AG09309 (cell line): ENCODE data around the gene CCDC88B.

Source experiments
- DNase-seq: peaks from one replicate; pipeline ENCODE4 v3.0.0-alpha.2; 2010; ENCODE audit warnings: low read depth
- H3K4me3 ChIP-seq: 2 replicates; pipeline ENCODE4 v1.5.1; 2011; ENCODE audit warnings: mild to moderate bottlenecking, low read depth, low read length, moderate library complexity; ENCODE audit not compliant: control insufficient read depth
- CTCF ChIP-seq: IDR thresholded peaks from 2 replicates; pipeline ENCODE4 v1.5.1; 2011; ENCODE audit warnings: mild to moderate bottlenecking, low read depth, low read length, inconsistent platforms; ENCODE audit not compliant: insufficient read depth, control insufficient read depth; ENCODE audit errors: missing control alignments

The CCDC88B gene

DNA sequence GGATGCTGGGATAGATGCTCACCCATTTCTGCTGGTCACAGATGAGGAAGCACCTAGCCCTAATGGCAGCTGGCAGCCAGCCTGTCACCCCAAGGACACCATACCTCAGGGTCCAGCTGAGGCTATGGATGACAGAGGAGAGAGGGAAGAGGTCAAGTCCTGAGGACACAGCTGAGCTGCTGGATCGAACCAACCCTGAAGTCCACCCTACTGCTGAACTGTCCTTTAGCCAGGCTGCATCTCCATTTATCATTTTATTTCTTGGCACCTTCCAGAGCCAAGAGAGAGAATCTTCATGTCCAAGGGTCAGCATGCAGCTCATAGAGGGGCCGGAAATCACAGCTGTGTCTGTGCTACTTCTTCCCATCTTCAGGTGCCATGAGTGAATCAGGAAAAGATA, 49.8 kb downstream of the CCDC88B start:
- no peak for TF ChIP-seq CTCF
- H3K4me3 ChIP-seq: no peak overlapping the region
- DNase-seq: no peak

DNA sequence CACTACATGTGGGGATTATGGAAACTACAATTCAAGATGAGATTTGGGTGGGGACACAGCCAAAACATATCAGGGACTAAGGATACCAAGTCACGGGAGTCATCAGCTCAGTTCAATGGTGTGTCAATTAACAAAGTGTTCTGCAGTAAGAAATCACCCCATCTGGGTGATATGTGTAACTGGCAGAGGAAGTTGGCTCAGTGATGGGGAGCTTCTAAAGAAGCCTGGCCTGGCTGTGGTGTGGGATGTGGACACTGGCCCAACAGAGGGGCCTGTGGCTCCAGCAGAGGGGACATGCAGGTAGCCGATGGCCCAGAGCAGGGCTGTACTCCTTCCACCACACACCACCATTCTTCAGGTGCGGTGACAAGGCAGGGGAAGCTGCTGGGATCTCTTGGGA, 50.6 kb downstream of the CCDC88B start:
- no peak overlapping the region for H3K4me3 ChIP-seq
- no peak for DNase-seq
- TF ChIP-seq CTCF: no peak

DNA sequence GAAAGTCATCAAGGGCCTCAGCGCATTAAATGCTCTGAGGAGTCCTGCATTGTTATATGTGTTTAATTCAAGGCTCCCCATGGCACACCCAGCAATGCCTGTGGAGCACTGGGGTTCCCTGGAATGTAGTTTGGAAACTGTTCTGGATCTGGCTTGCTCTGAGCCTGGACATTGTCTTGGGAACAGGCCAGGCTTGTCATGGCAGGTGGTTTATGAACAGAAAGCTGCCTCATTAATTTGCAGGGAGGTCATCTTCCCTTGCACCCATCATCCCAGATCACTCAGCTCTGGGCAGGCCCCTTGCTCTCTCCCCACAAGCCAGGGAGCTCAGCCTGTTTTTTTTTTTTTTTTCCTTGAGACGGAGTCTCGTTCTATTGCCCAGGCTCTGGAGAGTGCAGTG, 51.8 kb downstream of the CCDC88B start:
- DNase-seq: no peak
- H3K4me3 ChIP-seq: no peak overlapping the region
- no peak for TF ChIP-seq CTCF

DNA sequence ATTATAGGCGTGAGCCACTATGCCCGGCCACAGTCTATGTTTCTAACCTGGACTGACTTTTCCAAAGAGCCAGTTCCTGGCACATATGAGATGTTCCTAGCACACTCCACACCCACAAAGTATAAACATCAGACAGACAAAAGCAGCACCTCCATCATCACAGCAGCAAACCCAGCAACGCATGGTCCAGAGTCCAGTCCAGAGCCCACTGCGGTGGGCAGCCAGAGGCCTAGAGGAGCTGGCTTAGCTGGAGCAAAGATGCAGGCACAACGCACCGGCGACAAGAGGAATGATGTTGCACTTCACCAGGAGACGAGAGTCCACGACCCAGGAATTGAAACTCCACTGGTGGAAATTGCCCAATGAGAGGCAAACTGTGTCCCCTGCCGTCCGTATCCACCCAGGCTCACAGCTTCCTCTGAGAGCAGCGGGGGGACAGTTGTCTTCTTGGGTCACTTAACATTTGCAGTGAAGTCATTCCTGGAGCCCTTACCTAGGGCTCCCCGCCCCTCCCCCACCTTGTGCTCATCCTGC, 55.6 kb downstream of the CCDC88B start:
- no peak overlapping the region for H3K4me3 ChIP-seq
- no peak for TF ChIP-seq CTCF
- DNase-seq: no peak

DNA sequence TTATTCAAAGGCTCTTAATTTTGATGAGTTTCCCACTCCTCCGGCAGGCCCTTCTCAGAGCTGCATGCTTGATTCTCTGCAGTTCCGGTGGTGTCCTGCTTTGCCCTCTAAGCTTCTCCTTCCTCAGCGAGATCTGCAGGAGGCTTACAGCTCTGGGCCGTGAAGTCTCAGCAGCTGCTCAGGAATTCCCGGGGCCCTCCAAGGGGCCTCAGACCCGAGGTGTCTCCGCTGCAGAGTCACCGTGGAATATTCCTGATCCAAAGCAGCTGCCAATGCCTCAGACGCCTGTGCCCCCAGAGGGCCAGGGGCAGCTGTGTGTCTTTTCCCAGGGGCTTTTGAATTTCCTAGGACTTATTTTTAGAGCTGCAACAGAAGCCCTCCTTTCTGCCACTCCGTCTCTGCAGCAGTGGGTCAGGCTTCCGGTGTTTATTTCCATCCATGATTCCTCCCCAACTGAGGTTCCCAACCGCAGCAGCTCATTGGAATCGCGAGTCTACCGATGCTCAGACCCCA, 56.1 kb downstream of the CCDC88B start:
- H3K4me3 ChIP-seq: no peak overlapping the region
- no peak for TF ChIP-seq CTCF
- no peak for DNase-seq

DNA sequence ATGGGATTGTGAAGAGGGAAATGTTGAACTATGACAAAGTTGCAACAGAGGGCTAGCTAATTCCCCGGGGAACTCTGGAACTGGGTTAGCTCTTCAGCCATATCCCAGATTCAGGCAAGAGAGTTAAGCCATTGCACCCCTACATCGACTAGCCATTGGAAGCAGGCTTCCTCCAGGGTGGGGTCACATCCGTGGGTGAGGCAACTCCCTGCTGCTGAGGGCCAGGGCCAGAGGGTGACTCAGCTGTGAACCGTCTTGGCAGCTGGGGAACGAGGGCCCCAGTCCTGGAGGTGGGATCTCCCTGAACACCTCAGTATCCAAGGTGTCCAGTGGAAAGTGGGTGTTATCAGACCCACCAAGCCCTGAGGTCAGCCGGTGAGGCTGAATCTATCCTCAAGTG, 60.1 kb downstream of the CCDC88B start:
- no peak for DNase-seq
- no peak for TF ChIP-seq CTCF
- no peak overlapping the region for H3K4me3 ChIP-seq

DNA sequence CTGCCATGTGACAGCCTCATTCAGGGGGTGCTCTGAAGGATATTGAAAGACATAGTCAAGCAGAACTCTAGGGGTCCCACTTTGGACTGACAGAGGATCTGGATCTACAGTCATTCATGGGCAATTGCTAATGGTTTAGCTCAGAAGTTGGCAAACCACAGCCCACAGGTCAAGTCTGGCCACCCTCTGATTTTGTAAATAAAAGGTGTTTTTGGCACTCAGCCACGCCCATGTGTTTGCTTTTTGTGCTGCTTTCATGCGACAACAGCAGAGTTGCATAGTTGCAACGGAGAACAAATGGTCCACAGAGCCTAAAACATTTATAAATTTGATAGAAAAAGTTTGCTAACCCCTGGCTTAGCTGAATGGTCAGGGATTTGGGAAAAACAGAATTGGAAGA, 60.7 kb downstream of the CCDC88B start:
- no peak for TF ChIP-seq CTCF
- no peak for DNase-seq
- H3K4me3 ChIP-seq: no peak overlapping the region
